Globus pallidus (tissue), 1 donor: ENCODE results near the gene TRMT13.

Experiments
- DNase-seq: peaks from one replicate; pipeline ENCODE4 v3.0.0-alpha.2; 2015; ENCODE audit warnings: low spot score

Gene TRMT13

GRCh38 chr1:100132566-100133477 is at the start of gene TRMT13, which contains the start of gene SASS6:
Gene TRMT13, plus strand, starts transcription at chr1:100133163. Its CDS starts 6 bp downstream, at chr1:100133169.
Gene SASS6, minus strand, starts transcription at chr1:100132930. Its CDS starts 116 bp downstream, at chr1:100132814.
- peak; percentile 97 for DNase-seq

GRCh38 chr1:100087396-100087795 is 45.6 kb upstream of the TRMT13 start:
- DNase-seq: no peak

GRCh38 chr1:100089082-100089481 is 43.9 kb upstream of the TRMT13 start:
- DNase-seq: no peak

- no peak for DNase-seq
Observed at GRCh38 chr1:100090471-100090870, 42.5 kb upstream of the TRMT13 start.

GRCh38 chr1:100100202-100100601 is 32.8 kb upstream of the TRMT13 start:
- no peak for DNase-seq

GRCh38 chr1:100101564-100101963 is 31.4 kb upstream of the TRMT13 start:
- DNase-seq: no peak

- peak; percentile 4 for DNase-seq
Observed at GRCh38 chr1:100107696-100108095, 25.3 kb upstream of the TRMT13 start.

GRCh38 chr1:100109554-100110066 is 23.4 kb upstream of the TRMT13 start:
- DNase-seq: no peak

- no peak for DNase-seq
Observed at GRCh38 chr1:100115524-100115923, 17.4 kb upstream of the TRMT13 start.

- DNase-seq: no peak
Observed at GRCh38 chr1:100122177-100122576, 10.8 kb upstream of the TRMT13 start.

GRCh38 chr1:100127226-100127625 is 5.7 kb upstream of the TRMT13 start:
- no peak for DNase-seq

GRCh38 chr1:100130552-100131077 is 2.3 kb upstream of the TRMT13 start:
- no peak for DNase-seq

- DNase-seq: no peak
Observed at GRCh38 chr1:100131623-100132022, 1.3 kb upstream of the TRMT13 start.

- DNase-seq: no peak
Observed at GRCh38 chr1:100134872-100135271, 1.9 kb downstream of the TRMT13 start.

GRCh38 chr1:100137602-100138001 is 4.6 kb downstream of the TRMT13 start:
- DNase-seq: no peak

GRCh38 chr1:100141192-100141591 is 8.2 kb downstream of the TRMT13 start:
- no peak for DNase-seq

GRCh38 chr1:100142343-100142742 is 9.4 kb downstream of the TRMT13 start:
- no peak for DNase-seq

- DNase-seq: no peak
Observed at GRCh38 chr1:100145116-100145515, 12.2 kb downstream of the TRMT13 start.

- no peak for DNase-seq
Observed at GRCh38 chr1:100146958-100147357, 14.0 kb downstream of the TRMT13 start.

GRCh38 chr1:100147875-100148274 is 14.9 kb downstream of the TRMT13 start:
- DNase-seq: no peak

GRCh38 chr1:100151679-100152078 is 18.7 kb downstream of the TRMT13 start:
- no peak for DNase-seq

GRCh38 chr1:100152271-100152670 is 19.3 kb downstream of the TRMT13 start:
- DNase-seq: peak; percentile 7

- no peak for DNase-seq
Observed at GRCh38 chr1:100162881-100163280, 29.9 kb downstream of the TRMT13 start.
